Stomach (tissue), 9 donors: ENCODE data around the gene PYGB. TPM values are rescaled to one million over a fixed set of nuclear protein-coding genes. Genes with fewer than 3 reads are reported as not detected.
"Not testable (repeated sequence)": the region's sequence is repeated elsewhere in the genome, so short reads cannot be mapped to it uniquely, and the experiment has no call there.

Experiments
- DNase-seq, 2 donors: peaks; one replicate each; pipeline versions ENCODE4 v3.0.0 to v3.0.0-alpha.2; 2013 to 2019
- H3K27ac ChIP-seq, 5 donors: fragments of 200-600 bp in 4 of 5; sonication (generic) in 4 of 5; one replicate each; pipeline ENCODE4 v1.5.1; 2013 to 2019; ENCODE audit warnings: mild to moderate bottlenecking in 1 of 5, moderate library complexity in 1 of 5
- H3K27me3 ChIP-seq, 3 donors: fragments of 200-600 bp; sonication (generic); one replicate each; pipeline ENCODE4 v1.5.1; 2017 to 2019; ENCODE audit warnings: mixed run types in 1 of 3
- H3K36me3 ChIP-seq, 4 donors: fragments of 200-600 bp; sonication (generic); 1 replicate in 3 of 4; 2 replicates in 1 of 4; pipeline ENCODE4 v1.5.1; 2016 to 2019
- H3K4me1 ChIP-seq, 4 donors: fragments of 200-600 bp; sonication (generic); one replicate each; pipeline ENCODE4 v1.5.1; 2016 to 2019
- H3K4me3 ChIP-seq, 4 donors: fragments of 200-600 bp; sonication (generic) in 3 of 4; one replicate each; pipeline ENCODE4 v1.5.1; 2016 to 2019; ENCODE audit warnings: mild to moderate bottlenecking in 1 of 4
- H3K9me3 ChIP-seq, 4 donors: fragments of 200-600 bp; sonication (generic); one replicate each; pipeline ENCODE4 v1.5.1; 2016 to 2019
- EP300 ChIP-seq: sonication (generic); formaldehyde crosslinking; IDR thresholded peaks from one replicate; pipeline ENCODE4 v1.6.1; 2017; ENCODE audit warnings: antibody characterized with exemption
- POLR2A ChIP-seq, 4 donors: fragments of 450-650 bp; IDR thresholded peaks; one replicate each; pipeline ENCODE4 v1.6.1; 2016; ENCODE audit warnings: antibody characterized with exemption in 4 of 4, control low read depth in 2 of 4, mild to moderate bottlenecking in 1 of 4, moderate library complexity in 1 of 4
- POLR2AphosphoS5 ChIP-seq, 3 donors: sonication (generic); formaldehyde crosslinking; IDR thresholded peaks; one replicate each; pipeline ENCODE4 v1.6.1; 2016; ENCODE audit warnings: antibody characterized with exemption in 3 of 3
- WGBS, 5 donors: extraction: QIAGEN DNeasy Blood & Tissue Kit in 3 of 5; methylation state at CpG; one replicate each; pipeline versions ENCODE4 v1.1.5 to v1.1.7; 2013 to 2018; 5-methylcytosine and 5-hydroxymethylcytosine counted together
- intact Hi-C: fragments of 100-400 bp; cut with DNase I; formaldehyde crosslinking; loops from one replicate; pipeline ENCODE4 v1.15.1; 2023; ENCODE audit warnings: low total_unique reads
- polyA plus RNA-seq, 3 donors: library from polyadenylated mRNA; stranded (reverse); fragments of 200-250 nt; gene quantifications; one replicate each; pipeline ENCODE4 v1.2.3, GENCODE V29; 2013
- total RNA-seq, 5 donors: library from RNA; depleted of rRNA; stranded (reverse); fragments of >200 nt; gene quantifications; one replicate each; pipeline versions ENCODE4 v1.1.0 to v1.2.3, GENCODE V29; 2014 to 2016
- TF ChIP-seq, protein P1 (sequence below), 7 experiments: fragments of 450-650 bp in 4 of 7; fragments of 200-600 bp in 3 of 7; sonication (generic) in 3 of 7; IDR thresholded peaks; one replicate each; pipeline ENCODE4 v1.5.1; 2016 to 2019; ENCODE audit warnings: antibody characterized with exemption in 7 of 7, control low read depth in 2 of 7, mild to moderate bottlenecking in 1 of 7
- donor health status: healthy with polysubstance abuse.
- donor health status: Bipolar disorder and iron deficiency.
- donor health status: healthy.

Gene PYGB
- total and polyA plus RNA-seq, 8 donors, result 23.1 to 116 (median 49.5) TPM

DNA sequence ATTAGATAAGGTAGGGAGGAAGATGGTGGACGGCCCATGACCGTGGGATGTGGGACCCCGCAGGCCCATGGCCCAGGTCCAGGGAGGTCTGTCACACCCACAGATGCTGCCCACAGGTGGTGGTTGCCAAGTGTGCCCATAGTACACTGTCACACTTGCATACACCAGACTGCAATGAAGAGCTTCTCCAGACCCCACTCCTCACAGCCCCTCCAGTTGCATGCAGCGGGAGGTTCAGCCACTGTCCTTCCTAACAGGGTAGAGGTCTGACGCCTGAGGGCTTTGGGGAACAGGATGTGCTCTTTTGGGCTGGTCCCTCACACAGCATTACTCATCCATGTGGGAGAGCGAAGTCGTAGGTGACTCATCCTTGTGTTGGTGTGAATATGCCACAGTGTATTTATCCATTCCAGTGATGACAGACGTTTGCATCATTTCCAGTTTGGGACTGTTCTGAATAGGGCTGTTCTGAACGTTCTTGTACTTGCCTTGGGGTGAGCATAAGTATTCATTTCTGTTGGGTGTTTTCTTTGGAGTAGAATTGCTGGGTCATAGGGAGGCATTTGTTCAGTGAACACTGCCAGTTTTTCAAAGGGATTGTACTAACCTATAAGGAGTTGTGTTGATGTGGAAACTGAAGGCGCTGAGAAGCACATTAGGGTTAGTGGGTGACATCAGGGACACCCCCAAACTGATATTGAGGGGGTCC lies 10.1 kb upstream of the PYGB start:
- H3K4me1 ChIP-seq, result peaks cover 10 to 50% (median 21%) of the 10 kb centered on the region in 4 donors
- TF ChIP-seq, protein P1, sequence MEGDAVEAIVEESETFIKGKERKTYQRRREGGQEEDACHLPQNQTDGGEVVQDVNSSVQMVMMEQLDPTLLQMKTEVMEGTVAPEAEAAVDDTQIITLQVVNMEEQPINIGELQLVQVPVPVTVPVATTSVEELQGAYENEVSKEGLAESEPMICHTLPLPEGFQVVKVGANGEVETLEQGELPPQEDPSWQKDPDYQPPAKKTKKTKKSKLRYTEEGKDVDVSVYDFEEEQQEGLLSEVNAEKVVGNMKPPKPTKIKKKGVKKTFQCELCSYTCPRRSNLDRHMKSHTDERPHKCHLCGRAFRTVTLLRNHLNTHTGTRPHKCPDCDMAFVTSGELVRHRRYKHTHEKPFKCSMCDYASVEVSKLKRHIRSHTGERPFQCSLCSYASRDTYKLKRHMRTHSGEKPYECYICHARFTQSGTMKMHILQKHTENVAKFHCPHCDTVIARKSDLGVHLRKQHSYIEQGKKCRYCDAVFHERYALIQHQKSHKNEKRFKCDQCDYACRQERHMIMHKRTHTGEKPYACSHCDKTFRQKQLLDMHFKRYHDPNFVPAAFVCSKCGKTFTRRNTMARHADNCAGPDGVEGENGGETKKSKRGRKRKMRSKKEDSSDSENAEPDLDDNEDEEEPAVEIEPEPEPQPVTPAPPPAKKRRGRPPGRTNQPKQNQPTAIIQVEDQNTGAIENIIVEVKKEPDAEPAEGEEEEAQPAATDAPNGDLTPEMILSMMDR (IDR thresholded peaks at IDR 0.05), result no peak
- TF ChIP-seq POLR2A (IDR thresholded peaks at IDR 0.05) (no peak), EP300 (peak; percentile 48), POLR2AphosphoS5 (IDR thresholded peaks at IDR 0.05) (peak; percentile 11 to 88 (median 73))
- no peak overlapping the region for H3K4me3 ChIP-seq
- no peaks in the 10 kb centered on the region for H3K9me3 ChIP-seq
- H3K36me3 ChIP-seq, result no peaks in the 10 kb centered on the region
- H3K27ac ChIP-seq, result peak overlapping the region; percentile 26 to 74 (median 52)
- intact Hi-C loops, result no loop called here
- WGBS, 5 donors, result 47 to 61% (median 52%) methylated on average over 10 of the region's 10 CpGs
- DNase-seq, result no peak
- H3K27me3 ChIP-seq, result peaks cover 0 to 7% (median 0%) of the 10 kb centered on the region in 3 donors

DNA sequence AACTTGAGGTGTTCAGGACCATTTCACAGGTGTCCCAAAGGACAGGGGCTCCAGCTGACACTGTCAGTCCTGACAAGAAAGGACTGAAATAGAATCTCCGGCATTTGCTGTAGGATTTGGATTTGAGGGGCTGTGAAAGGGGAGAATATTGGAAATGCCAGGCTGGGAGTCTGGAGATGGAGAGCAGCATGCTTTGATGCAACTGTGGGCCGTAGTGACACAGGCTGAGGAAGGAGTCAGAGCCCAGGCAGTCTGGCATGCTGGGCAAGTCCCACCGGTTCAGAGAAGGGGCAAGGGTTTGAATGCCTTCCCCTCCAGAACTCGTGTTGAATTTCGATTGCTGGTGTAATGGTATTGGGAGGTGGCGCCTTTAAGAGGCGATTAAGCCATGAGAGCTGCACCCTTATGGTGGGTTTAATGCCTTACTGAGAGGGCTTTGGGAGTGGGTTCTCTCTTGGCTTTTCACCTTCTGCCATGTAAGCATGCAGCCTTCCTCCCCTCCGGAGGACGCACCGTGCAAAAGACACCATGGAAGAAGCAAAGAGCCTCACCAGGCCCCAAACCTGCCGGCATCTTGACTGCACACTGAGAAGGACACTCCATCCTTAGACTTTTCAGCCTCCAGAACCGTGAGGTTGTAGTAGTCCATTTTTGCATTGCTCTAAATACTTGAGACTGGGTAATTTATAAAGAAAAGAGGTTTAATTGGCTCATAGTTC lies 9.4 kb upstream of the PYGB start:
- Histone ChIP-seq H3K27me3 (peaks cover 0 to 7% (median 0%) of the 10 kb centered on the region in 3 donors), H3K4me3 (no peak overlapping the region), H3K4me1 (peaks cover 6 to 44% (median 18%) of the 10 kb centered on the region in 4 donors), H3K27ac (peak overlapping the region; percentile 26 to 74 (median 52)), H3K9me3 (no peaks in the 10 kb centered on the region), H3K36me3 (no peaks in the 10 kb centered on the region)
- TF ChIP-seq EP300, result no peak
- no peak for DNase-seq
- WGBS, 5 donors, result 90 to 94% (median 94%) methylated on average over 12 of the region's 12 CpGs
- intact Hi-C loops, result no loop called here

DNA sequence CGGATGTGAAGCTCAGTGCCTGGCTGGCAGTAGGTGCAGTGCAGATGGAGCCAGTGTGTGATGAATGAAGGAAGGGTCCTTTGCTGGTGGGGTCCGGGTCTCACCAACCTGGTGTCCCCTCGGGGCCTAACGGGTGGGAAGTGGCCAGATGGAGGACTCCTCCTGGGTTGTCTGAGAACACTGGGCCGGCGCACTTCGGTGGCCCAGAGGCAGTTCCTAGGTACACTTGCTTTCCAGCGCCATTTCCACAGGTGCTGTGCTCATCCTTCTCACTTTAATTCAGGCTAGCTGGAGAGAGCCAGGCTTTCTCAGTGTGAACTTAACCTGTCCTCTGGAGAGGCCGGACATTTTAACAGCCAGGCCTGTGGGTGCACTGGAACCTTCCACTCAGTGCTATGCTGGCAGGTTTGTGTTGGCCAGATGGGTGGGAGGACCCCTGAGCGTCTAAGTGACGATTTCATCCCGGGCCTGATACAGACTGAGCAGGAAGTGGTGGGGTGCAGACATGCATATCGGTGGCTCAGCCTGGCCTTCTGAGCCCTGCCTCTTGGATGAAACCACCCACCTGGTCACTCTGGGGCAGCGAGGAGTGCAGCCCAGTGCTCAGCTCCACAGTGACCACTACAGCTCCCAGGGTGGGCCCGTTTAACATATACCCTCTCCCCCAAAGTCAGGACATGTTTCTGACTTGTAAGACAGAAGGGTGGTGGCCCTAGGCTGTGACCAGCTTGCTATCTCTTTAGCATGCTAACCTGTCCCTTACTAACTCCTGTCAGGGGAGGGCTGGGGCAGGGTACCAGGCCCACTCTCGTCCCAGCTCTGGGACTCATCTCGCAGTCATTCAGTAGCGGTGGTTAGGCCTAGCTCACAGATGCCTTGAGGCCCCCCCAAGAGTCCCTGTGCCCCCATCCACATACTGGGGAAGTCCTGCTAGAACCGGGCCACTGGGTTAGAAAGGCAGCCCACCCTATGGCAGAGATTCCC lies 8.2 kb upstream of the PYGB start:
- H3K4me3 ChIP-seq, result no peak overlapping the region
- no peak overlapping the region for H3K27ac ChIP-seq
- intact Hi-C loops, result no loop called here

DNA sequence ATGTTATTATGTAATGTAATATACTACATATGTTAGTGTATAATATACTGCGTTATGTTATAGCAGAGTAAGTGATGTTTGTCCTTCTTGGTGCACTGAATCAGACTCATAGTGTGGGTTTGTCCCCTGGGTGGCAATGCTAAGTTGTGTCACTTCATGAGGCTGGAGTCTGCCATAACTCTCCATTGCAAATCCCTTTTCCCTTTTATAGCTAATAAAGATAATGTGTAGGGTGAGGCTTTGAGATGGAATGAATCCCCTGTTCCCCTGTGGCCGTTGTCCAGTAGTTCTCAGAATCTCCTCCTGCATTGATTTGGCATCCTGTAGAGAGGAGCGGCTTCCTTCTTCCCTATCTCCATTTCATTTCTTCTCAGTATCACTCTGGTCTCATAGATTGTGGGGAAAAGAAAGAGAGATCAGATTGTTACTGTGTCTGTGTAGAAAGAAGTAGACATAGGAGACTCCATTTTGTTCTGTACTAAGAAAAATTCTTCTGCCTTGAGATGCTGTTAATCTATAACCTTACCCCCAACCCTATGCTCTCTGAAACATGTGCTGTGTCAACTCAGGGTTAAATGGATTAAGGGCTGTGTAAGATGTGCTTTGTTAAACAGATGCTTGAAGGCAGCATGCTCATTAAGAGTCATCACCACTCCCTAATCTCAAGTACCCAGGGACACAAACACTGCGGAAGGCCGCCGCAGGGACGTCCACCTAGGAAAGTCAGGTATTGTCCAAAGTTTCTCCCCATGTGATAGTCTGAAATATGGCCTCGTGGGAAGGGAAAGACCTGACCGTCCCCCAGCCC lies 6.8 kb upstream of the PYGB start:
- DNase-seq, intact Hi-C loops, H3K27me3 ChIP-seq, H3K9me3 ChIP-seq, H3K4me3 ChIP-seq, H3K27ac ChIP-seq, H3K36me3 ChIP-seq: not testable (repeated sequence)
- H3K4me1 ChIP-seq, result peaks cover 0 to 25% (median 4%) of the 10 kb centered on the region in 4 donors
- WGBS, 5 donors, result 69 to 80% (median 75%) methylated on average over 9 of the region's 9 CpGs

More for the DNA sequence above, 8.2 kb upstream of the PYGB start:
- no peaks in the 10 kb centered on the region for H3K36me3 ChIP-seq
- 84 to 92% (median 90%) methylated on average over 10 to 19 of the region's 19 CpGs for WGBS, 5 donors
- H3K27me3 ChIP-seq, result peaks cover 0 to 7% (median 0%) of the 10 kb centered on the region in 3 donors
- peaks cover 0 to 35% (median 11%) of the 10 kb centered on the region in 4 donors for H3K4me1 ChIP-seq
- no peak for DNase-seq
- H3K9me3 ChIP-seq, result no peaks in the 10 kb centered on the region
- TF ChIP-seq EP300 (no peak), POLR2A (IDR thresholded peaks at IDR 0.05) (no peak), POLR2AphosphoS5 (IDR thresholded peaks at IDR 0.05) (no peak)
- TF ChIP-seq, protein P1 (IDR thresholded peaks at IDR 0.05), result no peak

DNA sequence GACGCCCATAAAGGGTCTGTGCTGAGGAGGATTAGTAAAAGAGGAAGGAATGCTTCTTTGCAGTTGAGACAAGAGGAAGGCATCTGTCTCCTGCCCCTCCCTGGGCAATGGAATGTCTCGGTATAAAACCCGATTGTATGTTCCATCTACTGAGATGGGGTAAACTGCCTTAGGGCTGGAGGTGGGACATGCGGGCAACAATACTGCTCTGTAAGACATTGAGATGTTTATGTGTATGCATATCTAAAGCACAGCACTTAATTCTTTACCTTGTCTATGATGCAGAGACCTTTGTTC lies 6.3 kb upstream of the PYGB start:
- intact Hi-C loops, result not testable (repeated sequence)

More for the DNA sequence above, 6.3 kb upstream of the PYGB start:
- not testable (repeated sequence) for H3K27ac ChIP-seq, H3K36me3 ChIP-seq, DNase-seq, H3K27me3 ChIP-seq, H3K9me3 ChIP-seq, H3K4me3 ChIP-seq
- WGBS, 5 donors, result 29 to 71% (median 61%) methylated on average over 3 to 4 of the region's 4 CpGs
- peaks cover under 1 to 27% (median 5%) of the 10 kb centered on the region in 4 donors for H3K4me1 ChIP-seq
